Activated CD8-positive, alpha-beta memory T cell treated with anti-CD3 and anti-CD28 coated beads, Interleukin-2, amount 50 U/mL, for 48 hours (primary cell): ENCODE measurements around the gene TNFRSF18.
A peak's percentile ranks its signal among the peaks of the same experiment; 100 is the strongest.

Experiments used
- DNase-seq: peaks from one replicate; pipeline ENCODE4 v3.0.0-alpha.2; 2020

Gene TNFRSF18

GRCh38 chr1:1240348-1240732, 33.9 kb upstream of the TNFRSF18 start:
- DNase-seq = no peak

DNA sequence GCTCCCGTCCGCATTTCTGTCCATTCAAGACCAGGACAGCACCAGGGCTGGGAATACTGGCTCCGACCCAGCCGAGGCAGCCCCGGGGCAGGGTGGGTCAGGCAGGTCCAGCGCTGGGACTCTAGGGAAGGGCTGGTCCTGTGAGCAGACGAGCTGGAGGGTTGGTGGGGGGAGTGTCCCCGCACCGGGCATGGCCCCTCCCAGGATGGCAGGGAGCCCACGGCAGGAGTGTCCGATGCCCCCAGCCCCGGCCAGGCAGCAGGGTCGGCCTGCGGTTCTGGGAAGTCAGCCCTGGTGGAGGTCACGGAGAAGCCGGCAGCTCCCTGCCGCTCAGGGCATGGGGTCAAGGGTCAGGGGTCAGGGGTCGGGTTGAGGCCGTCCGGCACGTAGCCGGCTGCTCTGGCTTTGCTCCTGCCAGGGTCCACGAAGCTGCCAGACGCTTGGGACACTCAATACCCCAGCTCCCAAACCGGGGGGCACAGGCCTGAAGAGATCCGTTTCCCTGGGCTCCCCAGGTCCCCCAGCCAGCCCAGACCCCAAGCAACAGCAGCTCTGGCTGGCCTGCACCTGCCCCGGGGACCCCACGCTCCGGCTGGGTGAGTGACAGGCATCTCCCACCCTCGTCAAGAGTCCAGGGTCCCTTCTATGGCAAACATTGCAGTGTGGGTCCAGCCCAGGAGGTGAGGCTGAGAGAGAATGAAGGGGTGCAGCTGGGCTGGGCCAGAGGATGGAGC, 33.4 kb upstream of the TNFRSF18 start:
- no peak for DNase-seq

DNA sequence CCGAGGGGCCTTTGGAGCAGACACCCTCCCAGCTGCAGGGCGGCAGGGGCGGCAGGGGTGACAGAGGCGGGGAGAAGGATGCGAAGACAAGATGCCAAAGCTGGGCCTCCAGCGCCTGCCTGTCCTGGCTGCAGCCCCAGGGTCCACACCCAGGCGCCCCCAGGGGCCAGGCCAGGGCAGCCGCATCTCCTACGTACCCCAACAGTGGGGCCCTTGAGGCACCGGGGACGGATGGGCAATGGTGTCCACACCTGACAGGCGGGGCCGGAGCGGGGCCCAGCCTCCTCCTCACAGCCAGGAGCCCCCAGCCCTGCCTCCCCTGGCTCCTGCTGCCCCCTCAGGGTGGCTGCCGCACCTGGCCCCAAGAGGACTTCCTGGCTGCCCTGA, 32.8 kb upstream of the TNFRSF18 start:
- DNase-seq = no peak

DNA sequence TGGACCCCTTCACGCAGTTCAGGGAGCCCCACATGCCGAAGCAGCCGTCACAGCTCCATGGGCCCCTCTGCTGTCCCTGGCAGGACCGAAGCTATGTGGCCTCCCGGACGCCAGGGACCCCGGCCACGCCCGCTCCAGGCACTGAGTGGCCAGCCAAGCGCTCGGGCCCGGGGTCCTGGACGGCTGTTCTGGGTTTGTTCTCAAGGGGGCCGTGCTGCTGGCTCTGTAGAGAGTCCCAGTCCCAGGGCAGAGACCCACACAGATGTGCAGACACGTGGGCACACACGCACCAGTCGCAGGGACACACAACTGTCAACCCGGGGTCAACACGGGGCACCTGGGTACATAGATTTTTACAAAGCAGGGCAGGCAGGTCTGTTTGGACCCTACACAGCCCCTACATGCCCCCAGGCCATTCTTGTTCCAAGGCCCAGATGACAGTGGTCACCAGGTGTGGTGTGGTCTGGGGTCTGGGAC, 32.3 kb upstream of the TNFRSF18 start:
- no peak for DNase-seq

DNA sequence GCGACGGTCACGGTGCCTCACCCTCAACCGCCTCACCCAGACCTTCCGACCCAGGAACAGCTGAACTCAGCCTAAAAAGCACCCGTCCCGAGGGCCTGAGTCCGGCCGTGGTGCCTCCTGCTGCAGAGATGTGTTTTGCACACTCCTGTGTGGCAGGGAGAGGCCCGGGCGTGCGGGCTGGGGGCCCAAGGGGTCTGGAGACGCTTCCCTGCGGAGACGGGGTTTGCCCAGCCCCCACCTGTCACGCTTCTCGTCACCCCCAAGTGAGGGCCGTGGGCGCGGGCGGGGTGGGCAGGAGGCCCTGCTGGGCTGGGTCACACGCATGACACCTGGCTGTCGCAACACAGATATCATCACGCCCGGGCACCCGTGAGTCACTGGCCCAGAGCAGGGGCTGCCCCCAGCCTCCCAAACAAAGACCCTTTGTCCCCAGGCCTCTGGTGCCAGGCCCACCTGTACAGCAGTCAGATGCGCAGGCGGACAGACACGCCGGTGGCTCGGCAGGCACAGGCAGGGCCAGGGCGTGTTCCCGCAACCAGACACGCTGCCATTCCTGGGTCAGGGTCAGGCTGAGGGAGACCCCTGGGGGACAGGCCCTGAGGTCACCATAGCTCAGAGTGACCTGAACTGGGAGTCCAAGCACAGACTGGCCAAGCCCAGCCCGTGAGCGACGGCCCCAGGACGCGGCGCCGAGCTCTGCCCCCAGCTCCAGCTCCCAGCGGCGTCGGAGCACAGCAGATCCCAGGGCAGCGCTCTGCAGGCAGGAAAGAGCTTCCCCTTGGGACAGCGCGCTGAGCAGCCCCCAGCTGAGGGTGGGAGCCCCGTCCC, 31.7 kb upstream of the TNFRSF18 start:
- DNase-seq = no peak

- no peak for DNase-seq
Observed at GRCh38 chr1:1236945-1237873, 30.8 kb upstream of the TNFRSF18 start.

DNA sequence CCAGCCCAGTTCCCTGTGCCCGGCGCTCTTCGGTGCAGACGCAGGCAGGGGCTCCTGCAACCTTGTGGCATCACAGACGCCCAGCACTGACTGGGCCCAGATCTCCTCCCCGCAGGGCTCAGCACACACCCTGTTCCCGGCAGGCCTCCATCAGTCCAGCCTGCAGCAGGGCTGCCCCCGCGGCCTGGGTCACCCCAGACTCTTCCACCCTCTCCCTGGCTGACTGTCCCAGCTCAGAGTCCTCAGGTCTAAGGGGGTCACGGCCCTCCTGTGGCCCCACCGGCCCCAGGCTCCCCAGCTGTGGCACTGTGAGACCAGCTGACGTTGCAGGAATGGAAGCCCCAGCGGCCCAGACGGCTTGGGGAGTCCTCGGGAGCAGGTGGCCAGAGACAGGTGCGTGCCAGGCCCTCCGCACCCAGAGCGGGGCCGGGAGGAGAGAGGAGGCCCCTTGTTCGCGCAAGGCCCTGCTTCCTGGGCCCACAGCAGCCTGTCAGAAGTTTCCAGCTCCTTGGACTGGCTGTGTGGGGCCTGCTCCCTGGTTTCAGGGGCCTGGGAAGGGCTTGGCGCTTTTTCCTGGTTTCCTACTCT, 29.9 kb upstream of the TNFRSF18 start:
- no peak for DNase-seq

DNA sequence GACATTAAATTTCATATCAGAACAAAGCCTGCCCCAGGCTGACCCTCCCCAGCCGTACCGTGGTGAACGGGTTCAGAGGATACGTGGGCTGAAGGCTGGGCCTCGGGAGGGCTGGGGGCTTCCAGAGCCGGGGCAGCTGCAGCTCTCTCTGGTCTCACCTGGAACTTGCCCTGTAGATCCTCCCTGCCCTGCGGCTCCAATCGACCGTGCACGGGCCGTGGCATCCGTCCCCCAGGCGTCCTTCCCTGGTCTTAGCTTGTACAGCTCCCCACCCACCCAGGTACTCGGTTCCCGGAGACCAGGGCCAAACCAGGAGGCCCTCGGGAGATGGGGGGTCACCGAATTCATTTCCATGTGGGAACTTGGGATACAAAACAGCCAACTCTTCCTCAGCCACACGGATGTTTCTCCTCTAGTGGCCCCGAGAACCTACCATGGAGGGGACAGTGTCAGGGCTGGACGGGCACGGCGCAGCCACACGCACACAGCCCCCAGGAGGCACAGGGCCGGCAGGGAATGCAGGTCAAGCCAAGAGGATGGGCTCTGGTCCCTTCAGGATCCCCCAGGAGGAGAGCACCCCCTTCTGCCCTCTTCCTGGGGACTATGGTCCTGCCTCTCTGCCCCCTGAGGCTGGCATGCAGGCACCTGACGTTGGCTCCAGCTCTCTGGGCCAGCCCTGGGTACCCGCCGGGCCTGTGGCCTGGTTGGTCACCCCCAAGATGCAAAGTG, 28.8 kb upstream of the TNFRSF18 start:
- DNase-seq = no peak

DNA sequence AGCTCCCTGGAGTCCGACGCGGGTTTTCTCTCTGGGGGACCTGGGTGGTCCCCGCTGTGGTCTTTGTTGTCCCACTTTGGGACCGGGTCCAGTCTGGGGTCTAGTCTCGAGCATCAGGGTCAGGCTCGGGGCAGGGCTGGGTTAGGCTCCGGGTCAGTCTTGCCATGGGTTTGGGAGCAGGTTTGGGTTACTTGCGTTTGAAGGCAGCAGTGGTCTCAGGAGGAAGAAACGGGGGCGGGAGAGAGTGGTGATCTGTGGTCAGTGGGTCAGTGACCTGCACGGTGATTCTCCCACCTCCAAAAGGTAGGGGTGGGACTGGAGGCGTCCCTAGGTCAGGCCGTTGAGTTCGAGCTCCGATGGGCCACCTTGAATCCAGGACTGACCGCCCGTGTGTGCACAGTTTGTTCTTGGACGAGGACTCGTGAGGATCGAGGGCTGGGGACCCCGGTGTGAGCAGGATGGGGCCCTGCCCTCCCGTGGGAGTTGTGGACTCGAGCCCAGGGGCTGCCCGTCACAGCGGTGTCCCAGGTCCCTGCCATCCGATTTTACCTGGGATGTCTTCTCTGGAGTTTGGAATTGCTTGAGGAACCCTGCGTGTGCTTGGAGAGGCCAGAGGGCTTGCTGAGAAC, 27.9 kb upstream of the TNFRSF18 start:
- DNase-seq = no peak

DNA sequence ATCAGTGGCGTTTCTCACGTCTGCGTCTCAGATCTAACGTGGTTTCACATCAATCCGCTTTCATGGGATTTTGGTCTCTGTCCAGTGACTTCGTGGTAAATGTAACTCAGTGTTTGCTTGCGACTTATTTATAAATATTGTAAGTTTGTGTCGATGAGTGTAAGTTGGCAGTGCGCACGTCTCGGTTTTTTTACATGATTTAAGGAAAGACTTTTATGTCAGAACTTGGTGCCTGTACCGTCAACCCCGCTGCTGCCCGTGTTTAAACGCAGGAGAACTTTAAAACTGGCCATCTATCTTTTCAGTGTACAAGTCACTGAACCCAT, 27.1 kb upstream of the TNFRSF18 start:
- DNase-seq = no peak

DNA sequence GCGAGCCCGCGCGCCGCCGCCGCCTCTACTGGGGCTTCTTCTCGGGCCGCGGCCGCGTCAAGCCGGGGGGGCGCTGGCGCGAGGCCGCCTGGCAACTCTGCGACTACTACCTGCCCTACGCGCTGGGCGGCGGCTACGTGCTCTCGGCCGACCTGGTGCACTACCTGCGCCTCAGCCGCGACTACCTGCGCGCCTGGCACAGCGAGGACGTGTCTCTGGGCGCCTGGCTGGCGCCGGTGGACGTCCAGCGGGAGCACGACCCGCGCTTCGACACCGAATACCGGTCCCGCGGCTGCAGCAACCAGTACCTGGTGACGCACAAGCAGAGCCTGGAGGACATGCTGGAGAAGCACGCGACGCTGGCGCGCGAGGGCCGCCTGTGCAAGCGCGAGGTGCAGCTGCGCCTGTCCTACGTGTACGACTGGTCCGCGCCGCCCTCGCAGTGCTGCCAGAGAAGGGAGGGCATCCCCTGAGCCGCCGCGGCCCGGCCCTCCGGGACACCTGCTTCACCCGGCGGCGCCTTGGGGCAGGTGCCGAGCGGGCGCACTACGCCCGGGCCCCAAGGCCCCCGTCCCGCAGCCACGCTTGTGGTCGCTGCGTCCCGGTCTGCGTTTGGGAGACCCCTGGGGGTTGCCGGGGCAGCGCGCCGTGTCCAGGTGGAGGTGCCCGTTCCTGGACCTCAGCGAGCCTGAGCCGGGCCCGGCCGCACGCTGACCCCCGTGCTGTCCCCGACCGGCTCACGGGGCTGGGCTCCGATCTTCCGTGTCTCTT, 26.6 kb upstream of the TNFRSF18 start:
- DNase-seq = no peak

GRCh38 chr1:1232208-1232795, 25.9 kb upstream of the TNFRSF18 start, which contains the start of gene B3GALT6:
Gene B3GALT6 (plus strand): TSS chr1:1232237. CDS start chr1:1232279, 42 bp downstream.
- no peak for DNase-seq

GRCh38 chr1:1231400-1232207, 25.2 kb upstream of the TNFRSF18 start, which contains the start of gene SDF4:
Gene SDF4 (minus strand): TSS chr1:1232001. CDS start chr1:1228772, 3,229 bp downstream.
- DNase-seq = peak; percentile 97

DNA sequence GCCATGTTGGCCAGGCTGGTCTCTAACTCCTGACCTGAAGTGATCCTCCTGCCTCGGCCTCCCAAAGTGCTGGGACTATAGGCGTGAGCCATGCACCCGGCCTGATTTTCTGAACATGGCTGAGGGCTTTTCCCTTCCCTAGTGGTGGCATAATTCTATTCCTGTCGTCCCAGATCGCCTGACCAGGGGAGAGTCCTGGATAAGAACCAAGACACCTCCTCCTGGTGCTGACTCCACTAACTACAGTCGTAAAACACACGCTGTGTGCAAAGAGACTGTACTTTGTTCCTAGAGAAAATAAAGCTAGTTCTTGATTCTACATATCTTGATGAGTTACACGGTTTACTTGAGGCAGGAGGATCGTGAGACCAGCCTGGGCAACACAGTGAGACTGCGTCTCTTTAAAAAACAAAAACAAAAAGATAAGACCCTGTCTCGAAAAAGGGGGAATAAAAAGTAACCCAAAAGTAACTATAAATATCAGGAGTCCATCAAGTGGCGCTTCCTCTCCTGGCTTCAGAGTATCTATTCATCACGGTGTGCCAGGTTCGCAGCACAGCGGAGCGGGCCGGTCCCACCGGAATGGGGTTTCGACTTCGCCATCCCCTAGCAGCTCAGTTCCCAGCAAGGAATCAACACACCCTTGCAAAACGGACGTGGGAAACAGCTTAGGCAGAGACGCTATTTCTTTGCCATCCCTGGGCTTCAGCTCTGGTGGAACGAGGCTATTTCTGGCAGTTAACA, 24.4 kb upstream of the TNFRSF18 start:
- DNase-seq = no peak

- no peak for DNase-seq
Observed at GRCh38 chr1:1229770-1230169, 23.4 kb upstream of the TNFRSF18 start.

GRCh38 chr1:1228596-1229321, 22.4 kb upstream of the TNFRSF18 start:
- DNase-seq = no peak

DNA sequence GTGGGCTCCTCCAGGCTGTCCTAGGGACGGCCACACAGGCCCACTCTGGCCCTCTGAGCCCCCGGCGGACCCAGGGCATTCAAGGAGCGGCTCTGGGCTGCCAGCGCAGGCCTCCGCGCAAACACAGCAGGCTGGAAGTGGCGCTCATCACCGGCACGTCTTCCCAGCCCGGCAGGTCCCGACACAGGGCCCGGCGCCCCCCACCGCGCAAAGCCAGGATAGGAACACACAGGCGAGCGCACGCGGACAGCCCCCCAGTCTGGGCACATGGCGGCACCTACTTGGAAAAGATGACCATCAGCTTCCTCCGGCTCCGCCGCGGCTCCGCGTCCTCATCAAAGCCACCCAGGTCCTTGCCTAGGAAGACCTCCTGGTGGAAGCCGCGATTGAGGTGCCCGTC, 21.8 kb upstream of the TNFRSF18 start:
- no peak for DNase-seq

DNA sequence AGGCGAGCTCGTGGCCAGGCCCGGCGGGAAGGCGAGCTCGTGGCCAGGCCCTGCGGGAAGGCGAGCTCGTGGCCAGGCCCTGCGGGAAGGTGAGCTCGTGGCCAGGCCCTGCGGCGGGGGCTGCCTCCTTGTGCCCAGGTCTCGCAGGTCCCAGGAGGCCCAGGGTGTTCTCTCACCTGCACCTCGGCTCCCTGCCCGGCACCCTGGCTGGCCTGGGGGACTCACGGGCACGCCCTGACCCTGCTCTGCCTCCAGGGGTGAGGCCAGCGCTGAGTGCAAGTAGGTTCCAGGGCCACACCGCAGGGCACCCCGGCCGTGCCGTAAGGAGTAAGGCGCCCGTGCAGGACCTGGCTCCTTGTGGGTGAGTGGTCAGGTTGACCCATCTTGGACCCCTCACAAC, 21.0 kb upstream of the TNFRSF18 start:
- no peak for DNase-seq
